Left kidney (tissue), 2 donors: ENCODE data around the gene RHBDF1. TPM values are rescaled to one million over a fixed set of nuclear protein-coding genes. Genes with fewer than 3 reads are reported as not detected.
"Not testable (repeated sequence)": the region's sequence is repeated elsewhere in the genome, so short reads cannot be mapped to it uniquely, and the experiment has no call there.

Source experiments
- DNase-seq: peaks from one replicate; pipeline ENCODE4 v3.0.0-alpha.2; 2013
- polyA plus RNA-seq: library from polyadenylated mRNA; unstranded; fragments of 120-200 nt; gene quantifications from one replicate; pipeline ENCODE4 v1.2.1, GENCODE V29; 2013; ENCODE audit not compliant: insufficient read length

The RHBDF1 gene
- polyA plus RNA-seq, 1 donor: 26.3 TPM

DNA sequence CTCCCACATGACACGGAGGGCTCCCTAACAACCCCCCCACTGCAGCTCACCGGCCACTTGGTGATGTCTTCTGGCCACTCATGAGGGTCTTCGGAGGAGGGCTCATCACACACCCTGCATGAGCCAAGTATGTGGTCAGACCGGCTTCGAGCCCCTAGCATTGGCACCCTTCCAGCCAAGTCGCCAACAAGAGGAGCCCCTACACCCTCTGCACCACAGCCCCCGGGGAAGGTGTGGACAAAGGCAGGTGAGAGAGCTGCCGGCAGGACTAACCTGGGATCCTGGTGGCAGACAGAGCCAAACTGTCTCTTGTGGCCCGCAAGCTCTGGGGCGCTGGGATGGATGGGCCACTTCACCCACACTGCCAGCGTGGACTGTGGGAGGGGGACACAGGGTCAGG, 12.3 kb downstream of the RHBDF1 start:
- DNase-seq: no peak

DNA sequence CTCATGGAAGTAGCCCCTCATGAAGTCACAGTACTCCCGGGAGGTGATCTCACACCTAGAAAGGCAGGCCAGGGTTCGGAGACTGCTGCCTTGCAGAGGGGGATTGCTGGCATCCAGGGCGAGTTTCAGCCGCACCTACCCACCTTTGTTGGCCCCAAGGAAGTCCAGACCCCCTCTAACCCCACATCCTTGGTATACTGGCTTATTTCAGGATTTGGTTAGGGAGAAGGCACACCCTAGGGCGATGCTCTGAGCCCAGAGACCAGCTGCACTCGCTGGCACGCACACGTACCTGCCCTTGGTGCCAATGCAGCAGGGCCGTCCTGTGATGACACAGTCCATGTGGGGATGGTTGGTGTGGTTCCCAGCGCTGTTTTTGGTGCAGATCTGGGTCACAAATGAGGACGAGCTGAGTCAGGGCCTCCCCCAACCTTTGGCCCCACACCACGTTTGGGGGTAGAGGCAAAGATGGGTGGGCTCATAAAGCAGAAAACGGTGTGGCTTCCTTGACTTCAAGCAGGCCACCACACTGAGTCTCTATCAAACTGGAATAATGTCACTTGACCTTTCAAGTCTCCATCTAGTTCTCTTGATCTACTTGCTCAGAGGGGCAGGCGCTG, 12.9 kb downstream of the RHBDF1 start:
- no peak for DNase-seq

DNA sequence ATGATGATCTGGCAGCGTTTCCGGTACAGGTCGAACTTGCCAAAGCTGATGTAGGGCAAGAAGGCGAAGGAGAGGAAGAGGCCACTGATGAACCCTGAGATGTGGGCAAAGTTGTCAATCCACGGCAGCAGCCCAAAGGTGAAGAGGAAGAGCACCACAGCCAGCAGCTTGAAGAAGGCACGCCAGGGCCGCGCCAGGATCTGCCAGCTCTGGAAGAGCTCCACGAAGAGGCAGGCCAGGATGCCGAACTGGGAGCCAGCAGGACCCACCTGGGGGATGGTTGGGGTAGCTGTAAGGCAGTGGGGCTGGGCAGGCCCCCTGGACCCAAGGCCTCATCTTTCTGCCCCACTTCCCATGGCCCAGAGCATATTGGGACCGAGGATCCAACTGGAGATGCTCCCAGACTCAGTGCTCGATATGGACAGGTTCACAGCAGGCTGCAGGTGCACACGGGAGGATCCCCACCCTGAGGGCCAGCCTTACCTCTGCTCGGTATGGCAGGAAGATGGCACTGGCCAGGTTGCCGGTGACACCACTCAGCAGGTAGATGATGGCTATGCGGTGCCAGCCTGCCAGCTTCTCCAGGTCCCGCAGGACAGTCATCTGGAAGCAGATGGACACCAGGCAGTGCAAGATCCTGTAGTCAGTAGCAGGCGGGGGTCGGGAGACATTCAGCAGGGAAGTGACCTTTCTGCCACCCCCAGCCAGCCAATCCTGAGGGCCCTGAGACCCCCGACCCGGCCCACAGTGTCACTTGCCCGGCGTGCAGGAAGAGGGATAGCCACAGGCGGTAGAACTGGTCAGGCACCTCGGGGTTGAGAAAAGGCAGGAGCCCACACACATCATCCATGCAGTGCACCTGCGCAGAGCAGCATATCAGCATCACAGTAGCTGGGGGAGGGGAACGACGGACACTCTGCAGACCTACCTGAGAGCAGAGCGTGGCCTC, 13.7 kb downstream of the RHBDF1 start:
- DNase-seq: no peak

DNA sequence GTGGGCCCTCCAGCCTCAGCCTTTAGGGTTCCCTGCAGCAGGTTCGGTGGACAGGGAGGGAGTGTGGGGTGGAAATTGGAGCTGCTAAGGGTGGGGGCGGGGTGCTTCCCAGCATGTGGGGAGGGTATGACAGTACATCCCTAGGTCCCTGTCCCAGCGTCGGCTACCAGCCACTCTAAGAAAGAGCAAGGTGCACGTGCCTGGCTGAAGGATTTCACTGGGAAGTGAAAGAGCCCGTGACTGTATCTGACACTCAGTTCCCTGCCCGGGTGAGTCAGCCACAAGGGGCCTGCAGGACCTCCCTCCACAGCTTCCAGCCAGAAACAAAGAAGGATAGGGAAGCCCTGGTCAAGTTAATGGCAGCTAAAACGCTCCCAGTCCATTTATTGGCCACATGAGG, 14.7 kb downstream of the RHBDF1 start:
- DNase-seq: no peak

DNA sequence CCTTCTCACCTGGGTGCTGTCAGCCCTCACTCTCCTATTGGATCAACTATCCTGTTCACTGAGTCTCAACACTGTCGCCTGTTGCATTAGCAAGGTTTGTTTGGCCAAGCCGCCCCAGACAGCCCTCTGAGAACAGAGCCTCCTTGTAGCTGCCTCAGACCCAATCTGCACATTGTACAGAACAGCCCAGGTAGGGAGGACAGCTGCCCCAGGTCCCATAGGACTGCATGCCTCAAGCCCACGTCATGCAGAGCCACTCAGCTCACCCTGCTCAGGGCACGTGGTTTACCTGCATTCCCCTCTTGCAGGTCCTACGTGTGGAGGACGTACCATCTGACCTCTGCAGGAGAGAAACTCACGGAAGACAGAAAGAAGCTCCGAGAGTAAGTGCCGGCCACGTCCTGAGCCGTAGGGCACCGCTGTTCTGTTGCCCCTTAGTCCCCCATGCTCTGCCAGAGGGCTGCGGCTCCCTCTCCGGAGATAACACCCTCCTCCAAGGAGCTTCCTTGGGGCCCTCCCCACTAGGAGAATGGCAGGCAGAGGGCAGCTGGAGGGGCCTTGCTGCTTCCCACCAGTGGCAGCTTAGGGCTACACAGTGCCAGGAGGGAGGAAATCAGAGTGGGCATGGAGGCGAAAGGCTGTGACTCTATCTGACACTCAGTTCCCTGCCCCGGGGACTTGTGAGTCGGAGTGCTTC, 16.1 kb downstream of the RHBDF1 start:
- DNase-seq: no peak

DNA sequence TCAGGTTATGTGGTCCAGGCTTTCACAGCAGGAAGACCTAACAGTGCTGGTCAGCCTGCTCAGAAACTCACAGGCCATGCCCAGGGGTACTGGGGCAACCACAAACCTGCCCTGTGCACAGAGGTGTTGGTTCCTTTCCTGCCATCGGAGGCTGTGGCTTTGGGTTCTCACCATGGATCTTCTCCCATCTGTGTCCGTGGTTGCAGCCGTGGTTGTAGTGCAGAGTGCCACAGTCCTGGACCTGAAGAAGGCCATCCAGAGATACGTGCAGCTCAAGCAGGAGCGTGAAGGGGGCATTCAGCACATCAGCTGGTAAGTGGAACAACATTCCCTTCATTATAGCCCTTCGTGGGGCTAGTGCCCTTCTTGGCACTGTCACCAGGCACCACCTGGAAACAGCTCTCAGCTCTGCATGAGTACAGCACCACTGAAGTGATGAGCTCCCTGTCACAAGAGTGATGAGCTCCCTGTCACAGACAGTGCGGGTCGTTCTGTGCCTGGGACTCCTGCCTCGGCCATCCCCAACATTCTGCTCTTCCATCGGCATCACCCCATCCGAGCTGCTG, 16.8 kb downstream of the RHBDF1 start:
- no peak for DNase-seq

DNA sequence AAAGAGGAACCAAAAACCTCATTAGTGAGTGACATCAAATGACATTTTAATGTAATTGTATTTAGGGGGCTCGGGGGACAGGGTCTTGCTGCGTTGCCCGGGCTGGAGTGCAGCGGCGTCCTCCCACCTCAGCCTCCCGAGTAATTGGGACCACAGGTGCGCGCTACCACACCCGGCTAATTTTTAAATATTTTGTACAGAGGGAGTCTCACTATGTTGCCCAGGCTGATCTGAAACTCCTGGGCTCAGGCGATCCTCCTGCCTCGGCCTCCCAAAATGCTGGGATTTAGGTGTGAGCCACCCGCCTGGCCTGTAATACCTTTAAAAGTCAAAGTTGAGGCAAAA, 18.2 kb downstream of the RHBDF1 start:
- DNase-seq: no peak

DNA sequence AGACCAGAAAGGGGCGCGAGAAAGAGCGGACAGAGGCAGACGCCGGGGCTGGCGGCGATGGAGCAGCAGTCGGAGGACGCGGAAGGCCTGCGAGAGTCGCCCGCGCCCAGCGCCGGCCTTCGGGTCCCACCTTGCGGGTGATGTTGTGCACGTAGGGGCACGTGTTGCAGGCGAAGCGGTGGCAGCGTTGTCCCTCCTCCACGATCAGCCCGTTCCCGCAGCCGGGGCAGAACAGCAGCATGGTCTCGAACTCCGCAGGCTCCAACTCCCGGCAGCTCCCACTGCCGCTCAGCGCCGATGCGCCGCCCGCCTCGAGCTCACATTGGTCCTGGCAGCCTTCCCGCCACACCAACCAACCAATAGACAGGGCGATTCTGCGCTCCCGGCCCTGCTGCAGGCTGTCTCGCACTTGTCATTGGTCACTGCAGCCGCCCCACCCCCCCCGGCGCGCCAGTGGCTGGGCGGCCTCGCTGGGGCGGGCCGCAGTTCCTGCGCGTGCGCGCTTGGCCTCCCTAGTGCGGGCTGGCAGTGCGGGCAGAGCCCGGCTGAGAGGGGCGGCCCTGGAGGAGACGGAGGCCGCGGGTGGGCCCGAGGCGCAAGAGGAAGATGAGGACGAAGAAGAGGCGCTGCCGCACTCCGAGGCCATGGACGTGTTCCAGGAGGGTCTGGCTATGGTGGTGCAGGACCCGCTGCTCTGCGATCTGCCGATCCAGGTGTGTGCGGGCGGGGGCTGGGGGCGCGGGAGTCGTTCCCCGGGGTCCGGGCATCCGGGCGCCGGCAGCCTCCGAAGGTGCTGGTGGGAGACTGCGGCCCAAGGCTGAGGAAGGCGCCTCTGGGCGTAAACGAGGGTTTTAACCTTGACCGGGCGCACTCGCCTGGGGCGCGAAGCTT, 18.8 kb downstream of the RHBDF1 start, which contains the start of the genes POLR3K and SNRNP25:
Gene POLR3K (minus strand): TSS at position 263 of the 891 bp plus-strand sequence. CDS start 22 bp downstream, at position 241.
Gene SNRNP25 (plus strand): TSS at position 483 of the 891 bp plus-strand sequence. CDS start 189 bp downstream, at position 672.
- peak; percentile 96 for DNase-seq

DNA sequence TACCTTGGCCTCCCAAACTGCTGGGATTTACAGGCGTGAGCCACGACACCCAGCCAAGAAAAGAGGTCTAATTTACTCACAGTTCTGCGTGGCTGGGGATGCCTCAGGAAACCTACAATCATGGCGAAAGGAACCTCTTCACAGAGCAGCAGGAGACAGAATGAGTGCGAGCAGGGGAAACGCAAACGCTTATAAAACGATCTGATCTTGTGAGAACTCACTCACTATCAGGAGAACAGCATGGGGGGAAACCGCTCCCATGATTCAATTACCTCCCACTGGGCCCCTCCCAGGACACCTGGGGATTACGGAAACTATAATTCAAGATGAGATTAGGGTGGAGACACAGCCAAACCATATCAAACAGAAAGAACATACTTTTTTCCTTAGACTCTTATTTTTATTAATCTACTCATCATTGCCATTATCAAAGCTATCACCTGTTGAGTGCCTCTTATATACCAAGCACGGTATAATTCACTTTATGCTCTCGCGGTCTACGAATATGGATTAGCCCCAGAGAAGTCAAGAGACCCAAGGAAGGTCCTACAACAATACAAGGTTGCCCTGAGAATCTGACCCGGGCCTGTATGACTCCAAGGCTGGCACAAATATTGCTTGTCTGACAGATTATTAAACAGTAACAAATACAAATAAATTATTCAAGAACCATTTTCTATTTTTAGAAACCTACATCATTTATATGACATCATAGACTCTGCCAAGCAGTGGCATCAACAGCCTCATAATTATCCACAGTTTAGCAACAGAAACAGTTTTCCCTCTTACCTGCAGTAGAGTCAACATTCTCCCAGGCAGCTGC, 21.5 kb downstream of the RHBDF1 start:
- no peak for DNase-seq

DNA sequence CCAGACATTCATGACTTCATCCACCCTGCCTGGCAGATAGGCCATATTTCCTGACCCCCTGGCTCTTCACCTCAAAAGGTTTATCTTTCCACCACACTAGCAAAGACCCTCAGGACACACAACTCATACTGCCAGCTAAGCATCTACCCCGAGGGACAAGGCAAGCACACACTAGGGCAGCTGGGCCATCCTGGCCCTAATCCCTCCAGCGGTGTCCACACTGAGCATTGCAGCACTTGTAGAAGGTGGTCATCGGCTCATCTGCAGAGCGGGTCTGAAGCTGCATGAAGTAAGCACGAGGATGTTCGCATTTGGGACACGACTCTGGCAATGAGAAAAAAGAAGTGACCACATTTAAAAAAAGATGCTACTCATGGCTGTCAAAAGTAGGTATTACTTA, 25.2 kb downstream of the RHBDF1 start:
- DNase-seq: no peak

DNA sequence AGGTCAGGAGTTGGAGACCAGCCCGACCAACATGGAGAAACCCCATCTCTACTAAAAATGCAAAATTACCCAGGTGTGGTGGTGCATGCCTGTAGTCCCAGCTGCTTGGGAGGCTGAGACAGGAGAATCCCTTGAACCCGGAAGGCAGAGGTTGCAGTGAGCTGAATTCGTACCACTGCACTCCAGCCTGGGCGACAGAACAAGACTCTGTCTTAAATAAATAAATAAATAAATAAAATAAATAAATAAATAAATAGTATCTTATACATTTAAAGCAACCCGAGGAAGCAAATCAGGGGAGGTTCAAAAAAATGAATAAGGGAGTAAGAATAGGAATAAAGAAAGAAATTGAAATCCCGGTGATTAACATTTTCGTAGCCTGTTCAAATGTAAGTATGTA, 25.9 kb downstream of the RHBDF1 start:
- DNase-seq: not testable (repeated sequence)

DNA sequence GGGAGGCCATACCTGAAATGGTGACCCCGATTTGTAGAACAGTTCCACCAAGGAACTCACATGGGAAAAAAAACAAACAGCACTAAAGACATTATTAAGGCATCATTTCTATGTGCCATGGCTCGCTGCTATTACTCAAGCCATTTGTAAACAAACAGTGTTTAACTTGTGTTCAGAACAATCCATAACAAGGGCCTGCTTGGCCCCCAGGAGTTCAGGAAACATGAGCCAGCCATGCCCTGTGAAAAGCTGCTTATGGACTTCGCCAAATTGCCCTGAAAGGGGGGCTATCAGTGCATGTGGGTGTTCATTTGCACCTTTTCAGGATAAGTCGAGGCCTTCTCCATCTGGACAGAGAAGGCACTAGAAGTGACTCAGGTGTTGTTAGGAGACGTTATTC, 27.0 kb downstream of the RHBDF1 start:
- DNase-seq: no peak

DNA sequence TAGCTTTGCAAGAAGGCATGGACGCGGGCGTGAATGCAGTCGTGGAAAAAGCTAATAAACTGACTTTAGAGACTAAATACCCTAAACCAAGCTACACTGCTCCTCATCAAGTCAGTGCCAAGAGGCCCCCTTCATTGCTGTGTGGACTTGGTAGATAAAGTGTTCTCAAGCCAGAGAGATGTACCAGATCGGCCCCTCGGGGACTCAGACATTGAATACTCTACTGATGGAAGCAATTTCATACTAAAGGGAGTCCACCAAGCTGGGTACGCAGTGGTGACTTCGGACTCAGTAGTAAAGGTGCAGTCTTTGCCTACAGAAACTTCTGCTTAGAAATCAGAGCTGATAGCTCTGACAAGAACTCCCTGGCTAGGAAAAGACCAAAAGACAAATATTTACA, 27.8 kb downstream of the RHBDF1 start:
- DNase-seq: no peak

DNA sequence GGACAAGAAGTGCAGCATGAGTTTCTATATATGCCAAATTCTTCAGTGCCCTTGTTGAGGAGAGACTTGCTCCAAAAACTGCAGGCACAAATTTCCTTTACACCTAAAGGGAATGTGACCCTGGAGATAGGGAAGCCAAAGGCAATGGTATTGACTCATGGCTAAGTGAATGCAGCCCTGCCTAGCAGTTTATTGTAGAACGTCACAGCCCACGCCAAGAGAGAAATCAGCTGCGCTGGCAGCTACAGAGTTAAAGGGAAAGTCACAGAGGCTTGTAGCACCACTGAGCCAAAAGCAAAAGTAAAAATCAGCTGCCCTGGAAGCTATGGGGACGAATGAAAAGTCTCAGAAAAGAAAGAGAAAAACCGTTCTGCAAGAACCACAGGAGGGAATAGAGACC, 29.1 kb downstream of the RHBDF1 start:
- DNase-seq: no peak

DNA sequence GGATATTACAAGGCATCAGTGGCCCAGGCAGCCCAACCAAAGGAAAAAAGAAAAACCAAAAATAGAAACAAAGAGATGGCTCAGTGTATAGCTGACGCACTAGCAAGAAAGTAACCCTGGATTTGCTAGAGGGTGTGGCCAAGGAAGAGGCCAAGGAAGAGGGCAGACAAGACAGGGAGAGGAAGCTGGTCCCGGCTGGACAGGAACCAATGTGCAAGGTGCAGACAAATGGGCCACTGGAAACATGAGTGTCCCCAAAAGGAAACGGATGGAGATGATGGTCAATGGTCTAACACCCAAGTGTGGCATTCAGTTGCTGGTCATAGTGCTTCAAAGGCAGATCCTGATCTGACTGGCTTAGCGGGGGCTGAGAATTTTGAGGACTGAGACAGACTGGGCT, 29.7 kb downstream of the RHBDF1 start:
- no peak for DNase-seq

DNA sequence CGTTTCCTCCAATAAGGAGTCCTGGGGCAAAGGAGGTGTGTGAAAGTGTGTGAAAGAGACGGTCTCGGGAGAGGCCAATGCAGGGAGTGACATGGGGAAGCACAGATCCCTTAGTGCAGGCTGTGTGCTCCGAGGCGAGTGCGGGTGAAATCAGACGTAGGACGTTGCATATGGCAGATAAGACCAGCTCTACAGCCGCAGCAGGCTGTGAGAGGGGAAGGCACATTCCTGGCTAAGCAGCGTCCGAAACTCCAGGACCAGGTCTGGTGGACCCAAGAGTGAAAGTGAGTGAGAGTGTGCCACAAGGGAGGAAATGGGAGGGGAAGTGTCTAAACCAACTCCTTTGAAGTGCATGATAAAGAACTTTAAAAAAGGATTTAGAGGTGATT, 30.4 kb downstream of the RHBDF1 start:
- DNase-seq: no peak

DNA sequence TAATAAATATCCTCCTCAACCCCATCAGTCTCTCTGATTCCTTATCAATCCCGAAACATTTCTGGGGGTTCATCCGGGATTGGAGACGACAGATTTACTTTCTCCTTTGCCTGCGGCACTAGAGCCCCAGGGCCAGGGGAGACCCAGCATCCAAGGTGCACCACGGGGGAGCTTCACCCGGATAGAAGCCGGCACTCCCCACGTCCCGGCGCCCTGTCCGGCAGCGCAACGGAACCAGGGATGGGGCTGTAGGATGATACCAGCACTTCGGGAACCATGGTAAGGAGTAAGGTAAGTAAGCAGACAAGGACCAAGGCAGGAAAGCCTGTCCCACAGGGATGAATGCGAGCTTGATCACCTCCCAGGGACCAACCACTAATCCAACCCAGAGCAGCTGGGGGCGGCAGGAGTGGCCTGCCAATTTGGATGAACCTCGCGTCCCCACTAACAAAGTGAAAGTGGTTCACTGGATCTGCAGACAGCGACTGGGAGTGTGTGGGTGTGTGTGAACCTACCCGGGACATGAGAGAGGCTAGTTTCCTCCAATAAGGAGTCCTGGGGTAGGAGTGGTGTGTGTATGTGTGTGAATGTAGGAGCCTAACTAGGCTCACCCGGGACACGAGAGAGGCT, 30.9 kb downstream of the RHBDF1 start:
- DNase-seq: no peak

DNA sequence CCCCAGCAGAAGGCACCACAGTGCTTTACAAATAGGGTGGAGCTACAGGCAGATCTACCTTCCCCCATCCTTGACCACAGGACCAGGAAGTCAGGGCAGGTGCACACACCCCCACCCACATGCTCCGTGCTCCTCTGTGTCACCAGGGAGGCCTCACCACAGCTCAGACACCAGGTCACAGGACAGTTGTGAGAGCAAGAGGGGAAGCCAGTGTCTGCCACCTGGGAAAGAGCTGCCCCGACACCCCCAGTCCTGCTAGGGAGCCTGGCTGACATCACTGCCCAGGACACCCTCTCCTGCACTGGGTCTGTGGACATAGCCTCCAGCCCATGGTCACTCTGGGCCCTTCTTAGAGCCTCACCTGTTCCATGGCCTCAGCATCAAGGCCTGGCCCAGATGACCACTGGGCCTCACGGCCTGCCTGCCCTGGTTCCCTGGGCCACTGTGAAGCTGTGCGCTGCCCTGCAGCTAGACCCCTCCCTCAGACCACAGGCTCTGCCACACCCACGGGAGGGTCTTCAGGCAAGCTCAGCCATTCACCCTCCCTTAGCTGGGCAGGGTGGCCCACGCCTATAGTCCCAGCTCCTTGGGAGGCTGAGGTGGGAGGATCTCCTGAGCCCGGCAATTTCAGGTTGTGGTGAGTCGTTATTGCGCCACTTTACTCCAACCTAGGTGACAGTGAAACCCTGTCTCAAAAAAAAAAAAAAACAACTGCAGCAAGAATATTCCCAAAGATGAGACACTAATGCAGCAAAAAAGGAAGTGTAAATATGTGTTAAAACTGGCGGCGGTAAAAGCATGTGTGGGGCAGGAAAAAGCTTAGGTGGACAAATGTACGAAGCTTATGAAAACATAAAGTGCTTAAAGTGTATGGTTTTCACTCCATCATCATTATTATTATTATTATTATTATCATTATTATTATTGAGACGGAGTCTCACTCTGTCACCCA, 33.2 kb downstream of the RHBDF1 start:
- no peak for DNase-seq

DNA sequence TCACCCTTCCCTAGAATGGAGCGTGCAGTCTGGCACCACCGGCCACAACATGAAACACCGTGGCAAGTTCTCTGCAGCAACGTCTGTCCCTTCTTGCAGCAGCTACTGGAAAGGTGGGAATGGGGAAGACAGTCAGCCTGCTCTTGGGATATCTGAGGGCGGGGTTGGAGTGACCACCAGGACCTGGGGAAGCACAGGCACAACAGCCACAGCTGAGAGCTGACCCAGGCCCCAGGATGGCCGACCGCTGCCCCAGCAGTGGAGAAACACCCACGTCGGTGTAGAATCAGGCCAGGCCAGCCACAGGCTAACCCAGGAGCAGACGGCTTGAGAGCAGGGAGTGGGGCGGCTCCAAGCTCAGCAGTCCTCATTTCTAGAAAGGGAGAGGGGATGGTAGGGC, 34.2 kb downstream of the RHBDF1 start:
- not testable (repeated sequence) for DNase-seq
